Activated naive CD4-positive, alpha-beta T cell treated with anti-CD3 and anti-CD28 coated beads for 36 hours (primary cell): ENCODE results near the gene CCDC197. TPM values are rescaled to one million over a fixed set of nuclear protein-coding genes. Genes with fewer than 3 reads are reported as not detected.

Experiments
- CTCF ChIA-PET: fragments of 350-600 bp; sonication (Branson Sonifier 250); formaldehyde crosslinking; loops from one replicate; lab custom pipeline; 2021; ENCODE audit warnings: antibody characterized with exemption; lab: Charles Lee
- DNase-seq: peaks from one replicate; pipeline ENCODE4 v3.0.0-alpha.2; 2020
- H3K27ac Mint-ChIP-seq: one replicate; pipeline ENCODE4 v1.8.0; 2021; ENCODE audit warnings: mild to moderate bottlenecking, mixed read lengths
- H3K27me3 Mint-ChIP-seq: one replicate; pipeline ENCODE4 v1.8.0; 2021; ENCODE audit warnings: low read depth, mixed read lengths
- H3K36me3 Mint-ChIP-seq: one replicate; pipeline ENCODE4 v1.8.0; 2021; ENCODE audit warnings: low read depth, mixed read lengths
- H3K4me1 Mint-ChIP-seq: one replicate; pipeline ENCODE4 v1.8.0; 2021; ENCODE audit warnings: low read depth, mixed read lengths
- H3K4me3 Mint-ChIP-seq: one replicate; pipeline ENCODE4 v1.8.0; 2021; ENCODE audit warnings: mild to moderate bottlenecking, moderate library complexity, mixed read lengths
- H3K9me3 Mint-ChIP-seq: one replicate; pipeline ENCODE4 v1.8.0; 2021; ENCODE audit warnings: mixed read lengths
- intact Hi-C: fragments of 100-400 bp; cut with micrococcal nuclease; formaldehyde crosslinking; loops from one replicate; pipeline ENCODE4 v1.15.1; 2023
- total RNA-seq, 2 experiments: library from RNA; stranded (reverse); gene quantifications; one replicate each; pipeline ENCODE4 v1.2.3, GENCODE V29; 2021

Gene CCDC197
- total RNA-seq, 2 experiments from 2014 or later: not detected

DNA sequence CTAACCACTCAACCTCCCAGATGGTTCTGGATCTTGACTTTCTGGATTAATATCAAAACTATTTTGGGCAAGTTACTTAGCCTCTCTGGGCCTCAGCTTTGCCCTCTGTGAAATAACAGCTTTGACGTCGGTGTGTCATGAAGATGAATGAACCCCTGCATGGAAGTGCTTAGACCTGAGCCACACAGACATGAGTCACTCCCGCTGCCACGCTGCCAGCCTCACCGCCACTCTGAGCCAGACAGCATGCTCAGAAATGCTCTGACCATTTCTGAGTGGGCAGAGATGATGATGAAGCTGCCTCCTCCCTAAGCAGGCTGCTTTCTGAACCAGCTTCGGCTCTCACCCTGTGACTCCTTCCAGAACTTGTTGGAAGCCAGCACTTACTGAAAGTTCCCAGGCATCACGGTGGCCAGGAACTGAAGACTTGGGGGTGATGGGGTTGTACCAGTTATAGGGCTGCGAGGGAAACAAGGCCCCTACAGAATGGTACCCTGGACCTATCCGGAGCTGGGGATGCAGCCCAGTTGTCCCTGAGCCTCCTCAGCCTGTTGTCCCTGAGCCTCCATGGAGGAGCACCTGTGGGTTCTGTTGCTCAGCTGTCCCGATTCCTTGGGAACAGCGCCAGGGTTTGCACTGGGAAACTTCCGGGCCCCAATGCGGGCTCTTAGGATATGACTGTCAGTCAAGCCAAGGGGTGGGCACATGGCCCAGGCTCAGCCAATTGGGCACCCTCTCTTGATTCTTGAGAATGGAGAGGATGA lies 2.0 kb upstream of the CCDC197 start:
- peaks cover 22% of the 10 kb centered on the region for H3K4me1 Mint-ChIP-seq
- H3K4me3 Mint-ChIP-seq: no peak overlapping the region
- H3K9me3 Mint-ChIP-seq: no peaks in the 10 kb centered on the region
- intact Hi-C loops: loop anchor here (1.0 kb wide), 1 partner anchor 17 kb away; no protein-coding TSS in a partner anchor
- no peaks in the 10 kb centered on the region for H3K27me3 Mint-ChIP-seq
- DNase-seq: peak; percentile 68
- CTCF ChIA-PET: interaction anchor here (1.5 to 15.7 kb wide), 2 partner anchors 41 to 56 kb away, joined by 4 to 384 read pairs; no protein-coding TSS in a partner anchor
- H3K27ac Mint-ChIP-seq: no peak overlapping the region
- no peaks in the 10 kb centered on the region for H3K36me3 Mint-ChIP-seq

DNA sequence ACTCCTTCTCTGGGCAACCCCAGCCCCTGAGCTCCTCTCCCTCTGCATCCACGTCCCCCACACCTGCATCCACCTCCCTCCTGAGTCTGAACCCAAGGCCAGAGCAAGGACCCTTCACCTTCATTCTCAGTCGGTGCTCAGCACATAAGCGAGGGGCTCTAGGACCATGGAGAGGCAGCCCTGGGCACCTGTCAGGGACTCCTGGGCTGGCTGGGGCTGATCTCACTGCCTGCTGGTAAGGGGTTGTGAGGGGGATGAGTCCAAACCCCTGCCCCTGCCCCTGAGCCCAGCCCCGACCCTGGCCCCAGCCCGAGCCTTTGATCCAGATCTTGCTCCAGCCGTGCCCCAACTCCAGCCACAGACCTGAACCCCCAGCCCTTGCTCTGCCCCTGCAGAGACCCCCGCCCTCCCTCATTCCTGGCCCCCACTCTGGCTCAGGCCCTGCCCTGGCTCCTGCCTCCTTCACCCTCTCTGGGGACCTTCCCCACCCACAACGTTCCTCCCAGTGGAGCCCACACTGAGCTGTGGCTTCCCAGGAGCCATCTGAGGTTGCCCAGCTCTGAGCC lies 888 bp upstream of the CCDC197 start:
- Mint-ChIP-seq H3K4me3 (no peak overlapping the region), H3K27ac (no peak overlapping the region)
- intact Hi-C loops: no loop called here

DNA sequence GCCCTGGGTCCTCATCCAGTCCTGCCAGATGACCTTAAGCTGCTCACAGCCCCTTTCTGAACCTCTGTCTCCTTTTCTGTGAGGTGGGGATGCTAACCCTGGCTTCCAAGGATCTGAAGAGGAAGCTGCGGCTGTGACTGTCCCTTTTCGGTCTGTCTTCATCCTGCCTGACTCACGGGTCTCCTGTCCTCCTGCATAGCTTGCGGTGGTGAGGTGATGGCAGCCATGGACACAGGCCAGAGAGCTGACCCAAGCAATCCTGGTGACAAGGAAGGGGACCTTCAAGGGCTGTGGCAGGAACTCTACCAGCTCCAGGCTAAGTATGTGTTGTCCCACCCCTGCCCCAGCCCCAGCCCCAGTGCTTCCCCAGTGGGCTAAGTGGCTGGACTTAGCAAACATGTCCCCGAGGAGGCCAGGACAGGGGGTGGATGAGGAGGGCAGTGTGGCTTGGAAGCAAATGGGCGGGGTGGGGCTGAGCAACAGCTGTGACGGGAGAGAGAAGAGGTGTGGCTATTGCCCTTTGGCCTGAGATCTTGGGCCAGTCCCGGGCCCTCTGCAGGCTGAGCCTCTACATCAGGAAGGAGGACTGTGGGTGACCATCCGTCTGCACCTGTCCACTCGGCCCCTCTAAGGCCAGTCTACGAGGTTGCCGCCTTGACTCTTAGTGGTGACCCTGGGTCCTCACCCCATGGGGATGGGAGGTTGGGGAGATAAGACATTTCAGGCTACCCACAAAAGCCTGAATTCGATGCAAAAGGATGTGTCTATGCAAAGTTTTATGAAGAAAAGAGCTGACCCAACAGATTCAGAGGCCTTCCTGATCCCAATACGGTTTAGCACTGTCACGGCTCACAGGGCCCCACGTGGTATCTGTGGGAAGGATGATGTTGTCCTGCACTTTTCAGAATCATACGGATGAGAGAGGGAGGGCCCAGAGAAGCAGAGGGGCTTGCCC lies 1.1 kb downstream of the CCDC197 start:
- no peaks in the 10 kb centered on the region for H3K36me3 Mint-ChIP-seq
- CTCF ChIA-PET: interaction anchor here (0.5 to 15.7 kb wide), 8 partner anchors 12 to 171 kb away, joined by 3 to 384 read pairs (median 5); no protein-coding TSS in a partner anchor
- intact Hi-C loops: no loop called here
- H3K27ac Mint-ChIP-seq: no peak overlapping the region
- DNase-seq: no peak
- H3K4me3 Mint-ChIP-seq: no peak overlapping the region
- no peaks in the 10 kb centered on the region for H3K9me3 Mint-ChIP-seq
- H3K27me3 Mint-ChIP-seq: no peaks in the 10 kb centered on the region
- H3K4me1 Mint-ChIP-seq: peaks cover 29% of the 10 kb centered on the region

More for the DNA sequence above, 888 bp upstream of the CCDC197 start:
- H3K9me3 Mint-ChIP-seq: no peaks in the 10 kb centered on the region
- no peaks in the 10 kb centered on the region for H3K36me3 Mint-ChIP-seq
- CTCF ChIA-PET: interaction anchor here (0.9 to 15.7 kb wide), 3 partner anchors 8 to 57 kb away, joined by 3 to 384 read pairs (median 4); no protein-coding TSS in a partner anchor
- no peaks in the 10 kb centered on the region for H3K27me3 Mint-ChIP-seq
- no peak for DNase-seq
- H3K4me1 Mint-ChIP-seq: peaks cover 20% of the 10 kb centered on the region

- H3K27ac Mint-ChIP-seq: no peak overlapping the region
- CTCF ChIA-PET: interaction anchor here (0.9 to 15.7 kb wide), 8 partner anchors 7 to 194 kb away, joined by 3 to 384 read pairs (median 4); no protein-coding TSS in a partner anchor
- no peaks in the 10 kb centered on the region for H3K27me3 Mint-ChIP-seq
- intact Hi-C loops: no loop called here
- no peaks in the 10 kb centered on the region for H3K9me3 Mint-ChIP-seq
- peaks cover 29% of the 10 kb centered on the region for H3K4me1 Mint-ChIP-seq
- no peak for DNase-seq
- H3K36me3 Mint-ChIP-seq: no peaks in the 10 kb centered on the region
- no peak overlapping the region for H3K4me3 Mint-ChIP-seq
Measured at GRCh38 chr14:93998871-93999403, 1.8 kb downstream of the CCDC197 start.

DNA sequence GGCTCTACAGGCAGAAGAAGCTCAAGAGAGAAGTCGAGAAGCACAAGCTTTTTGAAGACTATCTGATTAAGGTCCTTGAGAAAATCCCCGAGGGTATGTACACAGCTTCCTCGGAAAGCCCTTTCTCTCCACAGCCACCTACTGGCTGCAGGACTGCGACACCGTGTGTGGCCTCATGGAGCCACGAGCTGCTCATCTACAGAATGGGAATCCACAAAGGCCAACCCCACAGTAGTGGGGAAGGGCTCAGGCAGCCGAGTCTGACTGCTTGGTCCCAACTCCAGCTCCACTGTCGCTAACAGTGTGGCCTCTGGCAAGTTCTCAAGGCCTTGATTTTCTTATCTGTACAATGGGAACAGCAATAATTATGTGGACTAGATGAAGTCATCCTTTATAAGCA lies 2.5 kb downstream of the CCDC197 start:
- CTCF ChIA-PET: interaction anchor here (0.9 to 15.7 kb wide), 10 partner anchors 8 to 195 kb away, joined by 3 to 384 read pairs (median 6); no protein-coding TSS in a partner anchor
- Mint-ChIP-seq H3K9me3 (no peaks in the 10 kb centered on the region), H3K4me3 (no peak overlapping the region), H3K4me1 (peaks cover 29% of the 10 kb centered on the region), H3K36me3 (no peaks in the 10 kb centered on the region), H3K27me3 (no peaks in the 10 kb centered on the region), H3K27ac (no peak overlapping the region)
- intact Hi-C loops: no loop called here
- no peak for DNase-seq

DNA sequence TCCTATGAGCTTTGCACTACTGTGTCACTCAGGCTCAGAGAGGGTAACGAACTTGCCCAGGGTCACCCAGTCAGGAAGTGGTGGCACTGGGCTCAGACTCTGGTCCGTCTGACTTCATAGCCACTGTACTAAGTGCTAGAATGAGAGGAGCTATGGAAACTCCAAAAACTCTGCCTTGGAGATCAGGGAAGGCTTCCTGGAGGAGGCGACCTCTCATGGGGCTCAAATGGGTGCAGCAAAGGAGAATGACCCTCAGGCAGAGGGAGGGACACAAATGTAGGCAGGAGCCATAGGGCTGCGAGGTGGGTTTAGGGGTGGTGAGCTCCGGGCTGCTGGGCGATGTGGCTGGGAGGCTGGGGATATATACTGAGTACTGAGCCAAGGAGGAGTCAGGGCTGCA lies 3.2 kb downstream of the CCDC197 start:
- intact Hi-C loops: loop anchor here (10.0 kb wide), 1 partner anchor 345 kb away; no protein-coding TSS in a partner anchor
- no peak for DNase-seq
- Mint-ChIP-seq H3K4me1 (peaks cover 25% of the 10 kb centered on the region), H3K9me3 (no peaks in the 10 kb centered on the region), H3K36me3 (no peaks in the 10 kb centered on the region), H3K27me3 (no peaks in the 10 kb centered on the region), H3K4me3 (no peak overlapping the region), H3K27ac (no peak overlapping the region)
- CTCF ChIA-PET: interaction anchor here (1.3 to 15.7 kb wide), 11 partner anchors 9 to 132 kb away, joined by 3 to 384 read pairs (median 9); no protein-coding TSS in a partner anchor

DNA sequence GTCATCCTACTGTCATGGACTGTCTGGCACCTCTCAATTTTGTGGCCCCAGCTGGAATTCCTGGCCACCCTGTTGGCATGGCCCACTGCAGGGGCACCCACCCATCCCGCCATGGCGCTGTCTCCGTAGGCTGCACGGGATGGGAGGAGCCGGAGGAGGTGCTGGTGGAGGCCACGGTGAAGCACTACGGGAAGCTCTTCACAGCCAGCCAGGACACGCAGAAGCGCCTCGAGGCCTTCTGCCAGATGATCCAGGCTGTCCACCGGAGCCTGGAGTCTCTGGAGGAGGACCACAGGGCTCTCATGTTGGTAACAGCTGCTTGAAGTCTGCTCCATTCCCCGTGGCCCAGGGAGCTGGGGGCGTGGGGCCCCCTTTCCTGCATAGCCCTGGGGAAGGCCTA lies 3.9 kb downstream of the CCDC197 start:
- intact Hi-C loops: loop anchor here (1.0 to 10.0 kb wide), 4 partner anchors 23 to 346 kb away; no protein-coding TSS in a partner anchor
- Mint-ChIP-seq H3K4me3 (no peak overlapping the region), H3K27ac (no peak overlapping the region), H3K9me3 (no peaks in the 10 kb centered on the region), H3K4me1 (peaks cover 19% of the 10 kb centered on the region), H3K27me3 (no peaks in the 10 kb centered on the region), H3K36me3 (no peaks in the 10 kb centered on the region)
- no peak for DNase-seq
- CTCF ChIA-PET: interaction anchor here (0.9 to 15.7 kb wide), 16 partner anchors 8 to 139 kb away, joined by 3 to 384 read pairs (median 8); no protein-coding TSS in a partner anchor

DNA sequence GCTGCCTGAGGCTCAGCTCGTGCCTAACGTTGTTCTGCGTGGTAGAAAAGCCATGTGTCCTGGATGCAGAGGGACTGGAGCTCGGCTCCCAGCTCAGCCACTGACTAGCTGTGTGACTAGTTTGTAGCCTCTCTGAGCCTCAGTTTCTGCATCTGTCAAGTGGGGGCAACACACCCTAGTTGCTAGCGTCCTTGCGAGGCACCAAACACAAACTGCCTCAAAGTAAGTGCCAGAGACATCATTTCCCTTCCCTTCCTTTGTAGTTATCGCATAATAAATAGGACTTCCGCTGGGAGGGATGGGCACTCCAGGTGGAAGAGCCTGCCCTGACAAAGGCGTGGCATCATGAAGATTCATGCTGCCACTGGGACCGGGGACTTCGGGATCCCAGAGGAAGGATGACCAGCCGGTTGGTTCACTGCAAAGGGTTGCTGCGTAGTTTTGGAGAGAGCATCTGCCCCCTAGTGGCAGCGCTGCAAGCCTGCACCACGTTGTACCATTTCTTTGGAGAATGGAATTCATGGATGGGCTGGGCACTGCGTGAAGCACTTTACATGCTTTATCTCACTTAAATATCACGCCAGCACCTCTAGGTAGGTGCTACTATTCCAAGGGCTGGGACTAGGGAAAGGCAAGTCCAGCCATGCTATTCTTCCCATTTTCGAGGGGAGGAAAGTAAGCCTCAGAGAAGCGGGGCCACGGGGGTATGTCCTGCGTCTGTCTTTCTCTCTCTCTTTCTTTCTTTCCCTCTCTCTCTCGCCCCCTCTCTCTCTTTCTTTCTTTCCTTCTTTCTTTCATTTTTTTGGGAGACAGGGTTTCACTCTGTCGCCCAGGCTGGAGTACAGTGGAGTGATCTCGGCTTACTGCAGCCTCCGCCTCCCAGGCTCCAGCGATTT lies 4.6 kb downstream of the CCDC197 start:
- no peaks in the 10 kb centered on the region for H3K9me3 Mint-ChIP-seq
- peak; percentile 71 for DNase-seq
- H3K27me3 Mint-ChIP-seq: no peaks in the 10 kb centered on the region
- no peak overlapping the region for H3K4me3 Mint-ChIP-seq
- no peak overlapping the region for H3K27ac Mint-ChIP-seq
- no peaks in the 10 kb centered on the region for H3K36me3 Mint-ChIP-seq
- intact Hi-C loops: loop anchor here (1.0 to 10.0 kb wide), 4 partner anchors 23 to 347 kb away; no protein-coding TSS in a partner anchor
- peaks cover 17% of the 10 kb centered on the region for H3K4me1 Mint-ChIP-seq
- CTCF ChIA-PET: interaction anchor here (0.7 to 15.7 kb wide), 19 partner anchors 8 to 139 kb away, joined by 3 to 384 read pairs (median 8); no protein-coding TSS in a partner anchor

- no peaks in the 10 kb centered on the region for H3K9me3 Mint-ChIP-seq
Measured at GRCh38 chr14:94003397-94003796, 6.3 kb downstream of the CCDC197 start.

DNA sequence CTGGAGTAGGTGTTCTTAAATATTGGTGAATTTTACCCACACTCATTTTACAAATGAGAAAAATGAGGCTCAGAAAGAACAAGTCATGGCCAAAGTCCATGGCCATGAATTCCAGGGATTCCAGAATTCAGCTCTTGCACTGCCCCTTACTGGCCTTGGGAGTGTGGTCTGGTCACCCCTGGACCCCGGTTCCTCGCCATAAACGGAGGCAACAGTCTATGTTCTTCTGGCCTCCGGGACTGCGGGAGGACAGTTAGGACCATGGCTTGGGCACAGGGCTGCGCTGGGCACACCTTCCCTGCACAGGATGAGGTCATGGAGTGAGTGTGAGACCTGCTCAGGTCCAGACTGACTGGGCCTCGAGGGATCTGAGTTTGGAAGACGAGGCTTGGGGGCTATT lies 6.9 kb downstream of the CCDC197 start:
- H3K4me3 Mint-ChIP-seq: no peak overlapping the region
- intact Hi-C loops: loop anchor here (10.0 kb wide), 1 partner anchor 349 kb away; no protein-coding TSS in a partner anchor
- no peaks in the 10 kb centered on the region for H3K27me3 Mint-ChIP-seq

More at GRCh38 chr14:94003397-94003796, 6.3 kb downstream of the CCDC197 start:
- H3K4me1 Mint-ChIP-seq: peaks cover 14% of the 10 kb centered on the region
- CTCF ChIA-PET: interaction anchor here (1.3 to 15.7 kb wide), 5 partner anchors 8 to 64 kb away, joined by 4 to 384 read pairs (median 5); no protein-coding TSS in a partner anchor
- no peak overlapping the region for H3K4me3 Mint-ChIP-seq
- no peaks in the 10 kb centered on the region for H3K36me3 Mint-ChIP-seq
- H3K27me3 Mint-ChIP-seq: no peaks in the 10 kb centered on the region
- intact Hi-C loops: loop anchor here (10.0 kb wide), 1 partner anchor 349 kb away; no protein-coding TSS in a partner anchor
- no peak overlapping the region for H3K27ac Mint-ChIP-seq
- DNase-seq: no peak

More for the DNA sequence above, 6.9 kb downstream of the CCDC197 start:
- CTCF ChIA-PET: interaction anchor here (0.6 to 15.7 kb wide), 9 partner anchors 7 to 71 kb away, joined by 3 to 384 read pairs (median 4); partner anchors contain the start of gene CCDC197
- Mint-ChIP-seq H3K36me3 (no peaks in the 10 kb centered on the region), H3K4me1 (peaks cover 15% of the 10 kb centered on the region), H3K9me3 (no peaks in the 10 kb centered on the region), H3K27ac (no peak overlapping the region)
- DNase-seq: no peak
